OCI-M2 (cell line): Measurements from ENCODE around the gene DLL1.

ENCODE experiments used
- DNase-seq: peaks from one replicate; lab custom pipeline; 2025; ENCODE audit not compliant: unreplicated experiment; lab: John Stamatoyannopoulos, UW

The DLL1 gene

GRCh38 chr6:170253226-170253909, 37.5 kb downstream of the DLL1 start:
- no peak for DNase-seq

- no peak for DNase-seq
These were observed 38.9 kb downstream of the DLL1 start for GRCh38 chr6:170251776-170252571.

GRCh38 chr6:170250981-170251775, 39.7 kb downstream of the DLL1 start:
- DNase-seq, result no peak

GRCh38 chr6:170250455-170250854, 40.4 kb downstream of the DLL1 start:
- no peak for DNase-seq

- DNase-seq, result no peak
These were observed 41.1 kb downstream of the DLL1 start for GRCh38 chr6:170249817-170250216.

- no peak for DNase-seq
These were observed 41.8 kb downstream of the DLL1 start for GRCh38 chr6:170248861-170249600.

GRCh38 chr6:170248111-170248805, 42.6 kb downstream of the DLL1 start:
- DNase-seq, result no peak

GRCh38 chr6:170247178-170247701, 43.6 kb downstream of the DLL1 start:
- no peak for DNase-seq

- no peak for DNase-seq
These were observed 45.3 kb downstream of the DLL1 start for GRCh38 chr6:170245475-170245992.

GRCh38 chr6:170244721-170245474, 46.0 kb downstream of the DLL1 start:
- no peak for DNase-seq

- no peak for DNase-seq
These were observed 47.0 kb downstream of the DLL1 start for GRCh38 chr6:170243791-170244291.

GRCh38 chr6:170243386-170243785, 47.5 kb downstream of the DLL1 start:
- DNase-seq, result no peak

- DNase-seq, result no peak
These were observed 51.9 kb downstream of the DLL1 start for GRCh38 chr6:170238741-170239565.

- no peak for DNase-seq
These were observed 52.7 kb downstream of the DLL1 start for GRCh38 chr6:170237999-170238740.

- no peak for DNase-seq
These were observed 54.6 kb downstream of the DLL1 start for GRCh38 chr6:170236131-170236836.

GRCh38 chr6:170235391-170236125, 55.3 kb downstream of the DLL1 start:
- DNase-seq, result no peak
